WTC11 (cell line): ENCODE data around the gene MORF4L2. TPM values are rescaled to one million over a fixed set of nuclear protein-coding genes. Genes with fewer than 3 reads are reported as not detected.
A peak's percentile ranks its signal among the peaks of the same experiment; 100 is the strongest.

ENCODE experiments used
- ATAC-seq: fragments of 200-7000 bp; cut with Tn5 transposase; 2 replicates; pipeline ENCODE4 v1.10.0; 2021; ENCODE audit warnings: mild to moderate bottlenecking, moderate library complexity
- CTCF ChIA-PET: fragments of 300-600 bp; sonication (Branson Sonifier 250); formaldehyde crosslinking; loops from one replicate; lab custom pipeline; 2021; ENCODE audit warnings: antibody characterized with exemption; lab: Charles Lee
- POLR2A ChIA-PET: fragments of 350-600 bp; sonication (Branson Sonifier 250); formaldehyde crosslinking; loops from one replicate; lab custom pipeline; 2021; ENCODE audit warnings: antibody characterized with exemption; lab: Charles Lee
- DNase-seq: peaks from one replicate; pipeline ENCODE4 v3.0.0; 2021; ENCODE audit warnings: low spot score
- H3K27ac Mint-ChIP-seq: 2 replicates; pipeline ENCODE4 v1.8.0; 2021; ENCODE audit warnings: mixed read lengths
- H3K27me3 Mint-ChIP-seq: 2 replicates; pipeline ENCODE4 v1.8.0; 2021; ENCODE audit warnings: low read depth, mild to moderate bottlenecking, moderate library complexity, mixed read lengths
- H3K36me3 Mint-ChIP-seq: 2 replicates; pipeline ENCODE4 v1.8.0; 2021; ENCODE audit warnings: mixed read lengths
- H3K4me1 Mint-ChIP-seq: 2 replicates; pipeline ENCODE4 v1.8.0; 2022; ENCODE audit warnings: mixed read lengths
- H3K4me3 Mint-ChIP-seq: 2 replicates; pipeline ENCODE4 v1.8.0; 2021; ENCODE audit warnings: mild to moderate bottlenecking, moderate library complexity, mixed read lengths
- H3K9me3 Mint-ChIP-seq: 2 replicates; pipeline ENCODE4 v1.8.0; 2021; ENCODE audit warnings: mixed read lengths
- ATF1 ChIP-seq: sonication (generic); formaldehyde crosslinking; IDR thresholded peaks from 2 replicates; pipeline ENCODE4 v1.8.1; 2023; ENCODE audit warnings: mild to moderate bottlenecking, moderate library complexity, missing genetic modification reagents
- ATF3 ChIP-seq: sonication (generic); formaldehyde crosslinking; conservative IDR thresholded peaks from 2 replicates; pipeline ENCODE4 v1.8.1; 2022; ENCODE audit warnings: mild to moderate bottlenecking, missing genetic modification reagents
- ERG ChIP-seq: fragments of 250-450 bp; sonication (Bioruptor Pico); IDR thresholded peaks from 2 replicates; pipeline ENCODE4 v1.8.0; 2021; ENCODE audit warnings: mild to moderate bottlenecking
- FOXK1 ChIP-seq: sonication (generic); formaldehyde crosslinking; IDR thresholded peaks from 2 replicates; pipeline ENCODE4 v1.8.0; 2022; ENCODE audit warnings: mild to moderate bottlenecking, moderate library complexity, missing genetic modification reagents
- GABPB1 ChIP-seq: sonication (generic); formaldehyde crosslinking; IDR thresholded peaks from 2 replicates; pipeline ENCODE4 v1.8.1; 2023; ENCODE audit warnings: mild to moderate bottlenecking, missing genetic modification reagents
- KAT7 ChIP-seq: sonication (generic); formaldehyde crosslinking; IDR thresholded peaks from 2 replicates; pipeline ENCODE4 v1.8.1; 2023; ENCODE audit warnings: missing genetic modification reagents, mild to moderate bottlenecking, borderline replicate concordance
- MAX ChIP-seq: sonication (generic); formaldehyde crosslinking; IDR thresholded peaks from 2 replicates; pipeline ENCODE4 v1.8.0; 2022; ENCODE audit warnings: mild to moderate bottlenecking, missing genetic modification reagents
- NFATC4 ChIP-seq: fragments of 250-450 bp; sonication (Bioruptor Pico); IDR thresholded peaks from 2 replicates; pipeline ENCODE4 v1.9.0; 2021; ENCODE audit warnings: mild to moderate bottlenecking
- NFYB ChIP-seq: sonication (generic); formaldehyde crosslinking; conservative IDR thresholded peaks from 2 replicates; pipeline ENCODE4 v1.8.0; 2022; ENCODE audit warnings: low read depth, missing genetic modification reagents
- NR3C1 ChIP-seq: sonication (generic); formaldehyde crosslinking; conservative IDR thresholded peaks from 2 replicates; pipeline ENCODE4 v1.8.1; 2023; ENCODE audit warnings: low read depth, mild to moderate bottlenecking, missing genetic modification reagents
- PRRX2 ChIP-seq: fragments of 250-450 bp; sonication (Bioruptor Pico); IDR thresholded peaks from 2 replicates; pipeline ENCODE4 v1.8.0; 2021; ENCODE audit warnings: mild to moderate bottlenecking
- RELA ChIP-seq: sonication (generic); formaldehyde crosslinking; IDR thresholded peaks from 2 replicates; pipeline ENCODE4 v1.8.1; 2022; ENCODE audit warnings: missing genetic modification reagents, mild to moderate bottlenecking, borderline replicate concordance
- SMAD3 ChIP-seq: sonication (generic); formaldehyde crosslinking; IDR thresholded peaks from 2 replicates; pipeline ENCODE4 v1.8.0; 2022; ENCODE audit warnings: missing genetic modification reagents, mild to moderate bottlenecking, borderline replicate concordance
- TEAD4 ChIP-seq: sonication (generic); formaldehyde crosslinking; IDR thresholded peaks from 2 replicates; pipeline ENCODE4 v1.8.0; 2022; ENCODE audit warnings: mild to moderate bottlenecking, missing genetic modification reagents
- USF1 ChIP-seq: sonication (generic); formaldehyde crosslinking; IDR thresholded peaks from 2 replicates; pipeline ENCODE4 v1.8.0; 2022; ENCODE audit warnings: mild to moderate bottlenecking, missing genetic modification reagents
- ZNF317 ChIP-seq: sonication (generic); formaldehyde crosslinking; IDR thresholded peaks from 2 replicates; pipeline ENCODE4 v1.8.1; 2023; ENCODE audit warnings: low read depth, mild to moderate bottlenecking, moderate library complexity, missing genetic modification reagents, borderline replicate concordance
- ZNF425 ChIP-seq: fragments of 250-450 bp; sonication (Bioruptor Pico); conservative IDR thresholded peaks from 2 replicates; pipeline ENCODE4 v1.9.0; 2021; ENCODE audit warnings: mild to moderate bottlenecking
- ZNF671 ChIP-seq: fragments of 250-450 bp; sonication (Bioruptor Pico); IDR thresholded peaks from 2 replicates; pipeline ENCODE4 v1.8.0; 2021; ENCODE audit warnings: mild to moderate bottlenecking
- total RNA-seq: library from RNA; stranded (reverse); gene quantifications from 3 replicates; pipeline ENCODE4 v1.2.3, GENCODE V29; 2021

Gene MORF4L2
- total RNA-seq, 1 experiment from 2014 or later: 355 TPM

GRCh38 chrX:103631145-103631544 is 55.4 kb downstream of the MORF4L2 start:
- CTCF ChIA-PET: interaction anchor here (1.3 to 1.6 kb wide), 2 partner anchors 37 to 201 kb away, joined by 4 to 7 read pairs; partner anchors contain the start of gene RAB9B
- POLR2A ChIA-PET: no interaction called here

GRCh38 chrX:103630171-103630511 is 56.4 kb downstream of the MORF4L2 start:
- Mint-ChIP-seq H3K27ac (peak overlapping the region; percentile 80), H3K27me3 (no peaks in the 10 kb centered on the region), H3K4me3 (peak overlapping the region; percentile 90), H3K9me3 (no peaks in the 10 kb centered on the region), H3K36me3 (no peaks in the 10 kb centered on the region), H3K4me1 (peaks cover 10% of the 10 kb centered on the region)
- ChIA-PET CTCF (interaction anchor here (0.6 to 2.2 kb wide), 32 partner anchors 9 to 288 kb away, joined by 3 to 23 read pairs (median 4); partner anchors contain the start of genes RAB9B, TCEAL3 and TCEAL4), POLR2A (interaction anchor here (0.7 to 1.4 kb wide), 3 partner anchors 9 to 93 kb away, joined by 3 to 4 read pairs (median 4); no protein-coding TSS in a partner anchor)
- DNase-seq (no peak), ATAC-seq (no peak)
- TF ChIP-seq RELA (CRISPR knock-in tag): no peak
- TF ChIP-seq ERG: no peak
- TF ChIP-seq NFATC4 (CRISPR knock-in tag): no peak
- TF ChIP-seq NR3C1: no peak

More at GRCh38 chrX:103631145-103631544, 55.4 kb downstream of the MORF4L2 start:
- H3K36me3 Mint-ChIP-seq: no peaks in the 10 kb centered on the region
- no peaks in the 10 kb centered on the region for H3K9me3 Mint-ChIP-seq
- H3K27me3 Mint-ChIP-seq: no peaks in the 10 kb centered on the region
- DNase-seq: no peak
- ATAC-seq: no peak
- no peak for TF ChIP-seq KAT7 (CRISPR knock-in tag)
- no peak for TF ChIP-seq MAX (CRISPR knock-in tag)
- TF ChIP-seq TEAD4: no peak
- TF ChIP-seq FOXK1 (CRISPR knock-in tag): no peak
- no peak for TF ChIP-seq ZNF317 (CRISPR knock-in tag)
- no peak for TF ChIP-seq ZNF671
- no peak for TF ChIP-seq SMAD3 (CRISPR knock-in tag)
- TF ChIP-seq NFYB (CRISPR knock-in tag): no peak
- TF ChIP-seq GABPB1 (CRISPR knock-in tag): no peak
- TF ChIP-seq ATF3 (CRISPR knock-in tag): no peak
- no peak for TF ChIP-seq ATF1 (CRISPR knock-in tag)
- TF ChIP-seq PRRX2: no peak
- TF ChIP-seq USF1 (CRISPR knock-in tag): no peak
- TF ChIP-seq ZNF425 (CRISPR knock-in tag): no peak
- no peak overlapping the region for H3K27ac Mint-ChIP-seq
- H3K4me1 Mint-ChIP-seq: peaks cover 10% of the 10 kb centered on the region
- no peak overlapping the region for H3K4me3 Mint-ChIP-seq
